Fibroblast of villous mesenchyme (primary cell): ENCODE results near the gene SLC28A1. TPM values are rescaled to one million over a fixed set of nuclear protein-coding genes. Genes with fewer than 3 reads are reported as not detected.

Experiments
- DNase-seq: peaks from one replicate; pipeline ENCODE4 v3.0.0-alpha.2; 2010; ENCODE audit warnings: low read depth
- H3K4me3 ChIP-seq: 2 replicates; pipeline ENCODE4 v1.5.1; 2011; ENCODE audit warnings: low read depth, mild to moderate bottlenecking, low read length
- total RNA-seq: library from RNA; depleted of rRNA; stranded (reverse); fragments of >200 nt; gene quantifications from 2 replicates; pipeline ENCODE4 v1.2.3, GENCODE V29; 2012
- TF ChIP-seq, protein P1 (sequence below): IDR thresholded peaks from 2 replicates; pipeline ENCODE4 v1.5.1; 2012; ENCODE audit warnings: low read depth, mild to moderate bottlenecking, low read length; ENCODE audit not compliant: insufficient read depth

Gene SLC28A1
- total RNA-seq, 1 donor = not detected

DNA sequence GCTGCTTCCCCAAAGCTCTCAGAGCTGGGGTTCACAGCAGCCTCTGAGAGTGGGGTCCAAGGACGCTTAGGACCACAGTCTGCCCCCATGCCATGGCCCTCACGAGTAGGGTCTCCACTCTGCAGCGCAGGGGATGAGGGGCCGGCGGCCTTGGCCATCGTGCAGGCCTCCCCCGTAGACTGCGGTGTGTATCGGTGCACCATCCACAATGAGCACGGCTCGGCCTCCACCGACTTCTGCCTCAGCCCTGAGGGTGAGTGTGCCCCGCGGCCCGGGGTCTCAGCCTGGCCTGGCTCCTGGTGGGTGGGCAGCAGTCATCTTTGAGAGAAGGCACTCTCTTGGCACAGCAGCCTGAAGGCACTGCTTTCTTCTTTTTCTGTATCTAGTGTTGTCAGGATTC, 24.8 kb upstream of the SLC28A1 start:
- no peak overlapping the region for H3K4me3 ChIP-seq
- TF ChIP-seq, protein P1, sequence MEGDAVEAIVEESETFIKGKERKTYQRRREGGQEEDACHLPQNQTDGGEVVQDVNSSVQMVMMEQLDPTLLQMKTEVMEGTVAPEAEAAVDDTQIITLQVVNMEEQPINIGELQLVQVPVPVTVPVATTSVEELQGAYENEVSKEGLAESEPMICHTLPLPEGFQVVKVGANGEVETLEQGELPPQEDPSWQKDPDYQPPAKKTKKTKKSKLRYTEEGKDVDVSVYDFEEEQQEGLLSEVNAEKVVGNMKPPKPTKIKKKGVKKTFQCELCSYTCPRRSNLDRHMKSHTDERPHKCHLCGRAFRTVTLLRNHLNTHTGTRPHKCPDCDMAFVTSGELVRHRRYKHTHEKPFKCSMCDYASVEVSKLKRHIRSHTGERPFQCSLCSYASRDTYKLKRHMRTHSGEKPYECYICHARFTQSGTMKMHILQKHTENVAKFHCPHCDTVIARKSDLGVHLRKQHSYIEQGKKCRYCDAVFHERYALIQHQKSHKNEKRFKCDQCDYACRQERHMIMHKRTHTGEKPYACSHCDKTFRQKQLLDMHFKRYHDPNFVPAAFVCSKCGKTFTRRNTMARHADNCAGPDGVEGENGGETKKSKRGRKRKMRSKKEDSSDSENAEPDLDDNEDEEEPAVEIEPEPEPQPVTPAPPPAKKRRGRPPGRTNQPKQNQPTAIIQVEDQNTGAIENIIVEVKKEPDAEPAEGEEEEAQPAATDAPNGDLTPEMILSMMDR = no peak
- DNase-seq = no peak

DNA sequence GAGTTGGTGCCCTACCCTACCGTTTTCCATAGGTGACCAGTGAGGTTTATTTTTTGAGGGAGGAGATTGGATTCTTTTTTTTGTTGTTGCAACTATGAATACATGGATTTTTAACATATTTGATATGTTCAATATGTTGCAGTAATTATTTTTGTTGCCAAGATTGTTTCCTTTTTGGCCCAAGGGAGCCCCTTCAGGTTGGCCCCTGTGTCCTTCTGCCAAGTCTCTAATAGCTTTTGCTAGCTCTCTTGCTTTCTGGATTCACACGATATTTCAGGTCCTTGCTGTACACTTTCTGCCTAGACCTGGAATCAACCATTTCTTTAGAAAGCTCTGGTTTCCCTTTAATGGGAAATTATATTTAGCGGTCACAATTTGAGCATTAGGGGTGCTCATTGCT, 22.7 kb upstream of the SLC28A1 start:
- TF ChIP-seq, protein P1 = no peak
- H3K4me3 ChIP-seq = no peak overlapping the region
- no peak for DNase-seq

DNA sequence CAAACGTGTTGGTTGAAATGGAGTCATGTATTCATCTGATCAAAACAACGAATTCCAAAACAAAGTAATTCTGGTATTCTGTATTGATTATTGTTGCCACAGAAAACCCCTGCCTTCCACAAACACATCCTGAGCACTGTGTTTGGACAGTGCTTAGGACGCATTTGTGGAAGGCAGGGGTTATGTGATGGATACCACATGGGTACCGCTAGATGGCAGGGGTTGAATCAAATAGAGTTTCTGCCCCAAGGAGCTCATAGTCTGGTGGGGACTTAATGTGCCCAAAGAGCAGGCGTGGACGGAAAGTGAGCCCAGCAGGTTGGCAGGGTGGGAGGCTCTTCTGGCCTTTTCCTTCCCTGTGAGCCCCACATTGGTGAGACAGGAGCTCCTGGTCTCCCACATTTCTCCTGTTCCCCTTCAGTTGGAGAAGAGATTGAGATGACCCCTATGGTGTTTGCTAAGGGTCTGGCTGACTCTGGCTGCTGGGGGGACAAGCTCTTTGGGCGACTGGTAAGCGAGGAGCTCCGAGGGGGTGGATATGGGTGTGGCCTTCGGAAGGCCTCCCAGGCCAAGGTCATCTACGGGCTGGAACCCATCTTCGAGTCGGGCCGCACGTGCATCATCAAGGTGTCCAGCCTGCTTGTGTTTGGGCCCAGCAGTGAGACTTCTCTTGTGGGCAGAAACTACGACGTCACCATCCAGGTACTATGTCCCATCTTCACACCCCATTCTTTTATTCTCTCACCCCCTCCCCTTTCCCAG, 22.1 kb upstream of the SLC28A1 start:
- H3K4me3 ChIP-seq = no peak overlapping the region
- no peak for DNase-seq
- TF ChIP-seq, protein P1 = no peak

DNA sequence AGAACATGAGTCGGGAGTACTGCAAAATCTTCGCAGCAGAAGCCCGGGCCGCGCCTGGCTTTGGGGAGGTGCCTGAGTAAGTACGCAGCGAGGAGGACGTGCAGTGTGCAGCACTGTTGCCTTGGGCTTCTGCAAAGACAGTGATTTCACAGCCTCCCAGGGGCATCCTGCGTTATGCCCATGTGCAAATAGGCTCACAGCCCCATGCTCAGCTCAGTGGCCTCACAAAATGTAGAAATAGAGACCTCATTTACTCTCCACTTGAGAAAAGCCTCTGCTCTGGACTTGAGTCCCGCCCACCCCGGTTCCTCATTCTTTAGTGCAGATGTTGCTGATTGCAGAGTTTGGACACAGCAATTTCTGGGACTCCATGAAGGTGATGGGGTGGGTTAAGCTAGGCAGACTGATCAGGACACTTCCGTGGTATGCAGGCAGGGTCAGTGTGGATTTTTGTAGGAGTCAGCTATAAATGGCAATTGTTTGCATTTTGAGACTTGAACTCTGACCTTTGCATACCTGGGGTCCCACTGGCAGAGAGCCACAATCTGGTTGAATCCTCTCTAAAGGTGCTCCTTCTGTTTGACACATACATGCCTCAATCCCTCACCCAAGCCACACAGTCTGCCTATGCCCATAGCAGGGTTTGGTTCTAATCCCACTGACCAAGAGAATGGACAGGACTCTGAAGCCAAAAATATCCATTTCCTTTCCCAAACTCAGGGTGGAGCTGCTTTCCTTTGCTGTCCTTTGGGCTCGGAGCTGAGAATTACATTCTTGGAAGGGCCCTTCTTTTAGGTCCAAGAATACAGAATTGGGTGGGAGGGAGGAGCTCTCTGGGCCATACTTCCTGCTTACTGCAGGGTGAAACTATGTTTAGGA, 20.7 kb upstream of the SLC28A1 start:
- TF ChIP-seq, protein P1 = peak; percentile 22
- no peak overlapping the region for H3K4me3 ChIP-seq
- DNase-seq = peak; percentile 12

DNA sequence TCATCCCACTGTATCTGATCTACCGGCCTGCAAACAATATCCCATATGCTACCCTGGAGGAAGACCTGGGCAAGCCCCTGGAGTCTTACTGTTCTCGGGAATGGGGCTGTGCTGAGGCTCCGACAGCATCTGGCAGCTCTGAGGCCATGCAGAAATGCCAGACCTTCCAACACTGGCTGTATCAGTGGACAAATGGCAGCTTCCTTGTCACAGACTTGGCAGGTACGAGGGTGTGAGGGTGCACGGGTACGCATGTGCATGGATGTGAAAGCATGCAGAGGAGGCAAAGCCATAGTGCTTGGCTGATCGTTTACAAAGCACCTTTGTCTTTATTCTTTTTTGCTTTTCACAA, 20.0 kb upstream of the SLC28A1 start:
- no peak for DNase-seq
- H3K4me3 ChIP-seq = no peak overlapping the region
- TF ChIP-seq, protein P1 = no peak

DNA sequence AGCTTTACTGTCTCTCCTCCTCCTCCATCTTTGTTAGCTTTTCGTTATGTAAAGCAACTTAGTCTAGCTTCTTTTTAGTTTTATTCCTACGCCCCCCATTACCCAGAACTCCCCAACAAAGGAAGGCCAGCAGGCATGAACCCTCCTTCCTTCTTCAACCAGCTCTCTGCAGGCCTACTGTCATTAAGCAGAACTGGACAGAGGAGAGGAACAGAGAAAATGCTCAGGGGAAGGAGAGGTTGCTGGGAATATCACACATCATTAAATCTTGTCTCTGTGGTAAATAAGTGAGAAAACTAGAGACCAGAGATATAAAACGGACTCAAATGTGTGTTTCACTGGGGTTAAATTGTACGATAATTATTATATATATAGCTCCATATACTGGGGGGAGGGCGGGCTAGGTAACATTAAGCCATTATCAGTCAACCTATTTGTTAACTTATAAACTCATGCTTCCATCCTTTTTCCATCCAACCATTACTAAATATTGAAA, 19.3 kb upstream of the SLC28A1 start:
- H3K4me3 ChIP-seq = no peak overlapping the region
- TF ChIP-seq, protein P1 = no peak
- DNase-seq = no peak
